HG02970 (cell line): Measurements from ENCODE around the gene CFAP45.

Experiments
- ATAC-seq: cut with Tn5 transposase; IDR thresholded peaks from one replicate; pipeline ENCODE4 v1.9.1; 2021; ENCODE audit warnings: mild to moderate bottlenecking, moderate library complexity, moderate number of reproducible peaks; ENCODE audit not compliant: unreplicated experiment, low FRiP score

Gene CFAP45

GRCh38 chr1:159857889-159858288 lies 42.1 kb downstream of the CFAP45 start:
- ATAC-seq: no peak

GRCh38 chr1:159856576-159856975 lies 43.4 kb downstream of the CFAP45 start:
- ATAC-seq: no peak

- ATAC-seq: no peak
Measured at GRCh38 chr1:159855709-159856108, 44.3 kb downstream of the CFAP45 start.

- ATAC-seq: peak; percentile 76
Measured at GRCh38 chr1:159854693-159855192, 45.2 kb downstream of the CFAP45 start.

- ATAC-seq: no peak
Measured at GRCh38 chr1:159854116-159854692, 45.8 kb downstream of the CFAP45 start.

GRCh38 chr1:159853417-159854115 lies 46.4 kb downstream of the CFAP45 start:
- ATAC-seq: no peak

GRCh38 chr1:159851407-159851806 lies 48.6 kb downstream of the CFAP45 start:
- ATAC-seq: no peak

- ATAC-seq: no peak
Measured at GRCh38 chr1:159849626-159850366, 50.2 kb downstream of the CFAP45 start.

GRCh38 chr1:159848326-159848725 lies 51.6 kb downstream of the CFAP45 start:
- ATAC-seq: no peak

GRCh38 chr1:159847231-159847630 lies 52.7 kb downstream of the CFAP45 start:
- ATAC-seq: no peak

GRCh38 chr1:159845751-159846629 lies 54.0 kb downstream of the CFAP45 start:
- ATAC-seq: no peak

GRCh38 chr1:159843459-159843858 lies 56.5 kb downstream of the CFAP45 start:
- no peak for ATAC-seq

- no peak for ATAC-seq
Measured at GRCh38 chr1:159841749-159842148, 58.2 kb downstream of the CFAP45 start.

GRCh38 chr1:159839116-159839849 lies 60.7 kb downstream of the CFAP45 start:
- ATAC-seq: no peak

- no peak for ATAC-seq
Measured at GRCh38 chr1:159838715-159839114, 61.2 kb downstream of the CFAP45 start.

- ATAC-seq: no peak
Measured at GRCh38 chr1:159835862-159836525, 64.0 kb downstream of the CFAP45 start.

- no peak for ATAC-seq
Measured at GRCh38 chr1:159835356-159835755, 64.6 kb downstream of the CFAP45 start.

GRCh38 chr1:159832309-159832708 lies 67.7 kb downstream of the CFAP45 start:
- no peak for ATAC-seq

- ATAC-seq: no peak
Measured at GRCh38 chr1:159831412-159832141, 68.4 kb downstream of the CFAP45 start.
